Daoy (cell line): ENCODE data around the gene RACGAP1. TPM values are rescaled to one million over a fixed set of nuclear protein-coding genes. Genes with fewer than 3 reads are reported as not detected.
"Not testable (repeated sequence)": the region's sequence is repeated elsewhere in the genome, so short reads cannot be mapped to it uniquely, and the experiment has no call there.

ENCODE experiments used
- DNase-seq: peaks from one replicate; pipeline ENCODE4 v3.0.0-alpha.2; 2015; ENCODE audit warnings: low read depth
- total RNA-seq: library from RNA; depleted of rRNA; stranded (reverse); fragments of >200 nt; shearing (Covaris generic); gene quantifications from 2 replicates; pipeline ENCODE4 v1.2.3, GENCODE V29; 2014

The RACGAP1 gene
- total RNA-seq, 1 experiment from 2014 or later: 223 TPM

DNA sequence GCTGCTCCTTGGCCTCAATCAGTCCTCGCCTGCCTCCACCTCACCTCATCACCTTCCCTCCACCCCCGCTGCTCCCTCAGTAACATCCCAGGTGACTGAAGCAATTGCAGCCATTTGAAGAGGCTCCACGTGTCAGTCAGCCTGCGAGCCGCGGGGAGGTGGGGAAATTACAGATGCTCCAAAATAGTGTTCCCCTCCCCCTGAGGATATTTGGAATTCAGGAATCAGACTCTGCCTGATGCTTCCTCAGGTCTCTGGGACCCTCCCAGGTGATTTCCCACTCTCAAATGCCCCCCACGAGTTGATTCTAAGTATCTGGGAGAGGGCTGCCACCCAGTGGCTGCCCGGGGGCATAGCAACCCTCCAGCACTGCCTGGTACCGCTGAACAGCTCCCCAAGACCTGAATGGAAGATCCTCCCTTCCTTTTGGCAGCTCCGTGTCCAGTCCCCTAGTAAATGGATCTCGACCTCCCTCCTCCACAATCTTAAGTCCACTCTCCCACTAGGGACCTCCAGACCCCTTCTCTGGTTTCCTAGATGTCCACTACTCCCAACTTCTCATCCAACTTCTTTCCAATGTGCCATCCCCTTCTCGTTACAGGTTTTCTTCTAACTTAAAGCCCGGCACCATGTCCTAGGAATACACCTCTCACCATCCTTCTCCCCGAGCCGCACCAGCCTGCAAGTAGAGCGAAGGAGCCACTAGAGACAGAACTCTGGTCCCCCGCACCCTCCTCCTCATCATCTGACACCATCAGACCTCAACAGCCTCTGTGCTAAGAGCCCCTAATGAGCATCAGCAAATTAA, 30.7 kb upstream of the RACGAP1 start:
- DNase-seq: peak; percentile 67

DNA sequence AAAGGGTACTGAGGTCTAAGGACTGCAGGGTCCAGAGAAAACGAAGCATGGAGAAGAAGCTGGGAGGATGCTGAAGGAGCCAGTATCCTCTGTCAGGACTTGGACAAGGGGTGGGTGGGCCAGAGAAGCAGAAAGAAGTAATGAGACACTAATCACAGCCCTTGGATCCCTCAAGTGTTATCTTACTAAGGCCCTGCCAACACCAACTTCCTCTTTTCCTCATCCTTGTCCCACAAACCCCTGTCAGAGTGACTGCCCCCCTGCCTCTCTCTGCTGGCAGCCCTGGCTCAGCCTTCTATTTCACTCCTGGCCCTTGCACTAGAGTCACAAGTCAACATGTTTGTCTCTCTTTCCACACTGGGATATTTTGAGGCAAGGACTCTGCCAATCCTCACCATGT, 28.3 kb upstream of the RACGAP1 start:
- DNase-seq: no peak

DNA sequence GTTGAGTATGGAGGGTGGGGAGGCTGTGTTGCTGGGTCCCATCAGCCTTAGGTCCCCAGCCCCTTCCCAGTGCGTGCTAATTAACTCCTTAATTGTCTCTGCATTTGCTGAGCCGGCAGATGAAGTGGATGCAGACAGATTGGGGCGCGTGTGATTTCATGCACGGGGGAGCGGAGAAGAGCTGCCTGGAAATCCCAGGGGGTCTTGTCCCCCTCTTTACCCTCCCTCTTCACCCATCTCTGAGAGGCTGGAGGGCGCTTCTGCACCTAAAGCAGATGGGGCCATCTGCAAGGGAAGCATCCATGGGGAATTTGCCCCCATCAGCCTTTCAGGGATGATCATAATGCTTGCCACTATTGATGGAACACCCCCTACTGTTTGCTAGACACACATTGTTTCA, 27.7 kb upstream of the RACGAP1 start:
- DNase-seq: no peak

DNA sequence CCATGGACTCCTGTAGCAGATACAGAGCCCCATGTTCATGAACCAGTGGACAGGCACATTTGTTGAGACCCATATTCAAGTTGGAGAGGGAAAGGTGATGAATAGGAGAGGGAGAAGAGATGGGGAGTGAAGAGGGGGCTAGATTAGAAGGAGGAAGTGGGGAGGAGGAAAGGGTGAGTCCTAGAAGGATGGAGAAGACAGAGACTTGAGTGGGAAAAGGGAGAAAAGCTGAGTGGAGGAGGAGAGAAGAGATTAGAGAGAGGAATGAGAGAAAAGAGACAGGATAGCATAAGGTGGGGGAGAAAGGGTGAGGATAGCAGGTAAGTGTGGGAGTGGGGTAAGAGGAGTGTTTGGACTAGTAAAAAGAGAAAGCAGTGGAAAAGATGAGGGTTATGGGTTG, 27.2 kb upstream of the RACGAP1 start:
- DNase-seq: no peak

DNA sequence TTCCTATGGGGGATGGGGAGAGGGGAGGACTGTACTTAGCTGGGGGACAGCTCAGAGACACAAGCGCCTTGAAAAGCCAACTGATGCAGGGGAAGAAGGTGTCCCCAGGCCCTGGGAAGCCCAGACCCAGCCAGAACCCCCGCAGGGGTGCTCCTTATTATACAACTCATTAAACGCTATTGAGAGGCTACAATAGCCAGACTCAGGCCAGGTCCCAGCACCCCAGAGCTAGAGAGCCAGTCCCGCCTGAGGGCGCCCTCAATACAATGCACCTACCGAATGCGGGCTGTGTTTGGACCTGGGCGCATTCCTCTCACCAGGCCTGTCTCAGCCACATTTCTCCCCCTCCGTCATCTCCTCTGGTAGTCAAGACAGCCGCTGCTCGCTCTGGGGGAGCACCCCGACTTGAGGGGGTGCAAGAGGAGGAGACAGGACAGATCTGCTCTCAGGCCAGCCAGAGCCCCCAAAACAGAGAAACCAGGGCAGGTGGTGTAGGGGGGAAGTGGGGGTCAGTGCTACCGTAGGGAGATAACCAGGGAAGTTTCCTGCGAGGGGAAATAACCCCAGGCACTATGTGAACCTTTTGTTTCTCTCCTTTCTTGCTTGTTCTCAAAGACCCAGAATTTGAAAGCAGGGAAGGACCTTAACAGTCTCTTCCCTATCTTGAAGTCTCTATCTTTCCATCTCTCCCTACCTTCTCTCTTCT, 26.0 kb upstream of the RACGAP1 start:
- no peak for DNase-seq

DNA sequence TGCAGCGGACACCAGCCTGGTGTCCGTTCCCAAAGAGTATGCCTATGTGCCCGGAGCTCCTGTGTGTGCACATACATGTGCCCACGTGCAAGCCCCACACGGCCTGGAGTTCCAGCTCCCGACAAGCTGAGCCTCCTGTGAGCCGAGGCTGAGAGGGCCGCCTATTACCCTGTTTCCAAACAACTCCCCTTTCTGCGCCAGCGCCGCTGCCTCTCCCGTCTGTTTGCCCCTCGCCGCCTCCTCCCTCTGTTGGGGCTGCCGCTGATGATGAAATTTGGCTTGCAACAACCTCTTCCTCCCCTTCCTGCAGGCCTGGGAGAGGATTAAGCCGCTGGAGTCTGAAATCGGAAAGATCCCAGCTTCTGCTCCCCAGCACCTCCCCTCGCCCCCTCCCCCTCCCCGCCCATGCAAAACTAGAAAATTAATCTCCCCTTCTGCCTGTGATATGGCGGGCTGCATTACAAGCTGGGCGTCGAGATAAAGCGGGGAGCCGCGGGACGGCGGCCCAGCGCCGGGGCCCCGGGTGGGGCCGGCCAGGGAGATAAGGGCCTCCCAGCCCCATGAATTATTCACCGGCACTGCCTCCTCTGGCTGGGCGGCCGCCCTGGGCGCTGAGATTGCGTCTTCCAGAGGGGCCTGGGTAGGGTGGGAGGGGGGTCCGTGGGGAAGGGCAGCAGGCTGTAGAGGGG, 25.3 kb upstream of the RACGAP1 start:
- no peak for DNase-seq

DNA sequence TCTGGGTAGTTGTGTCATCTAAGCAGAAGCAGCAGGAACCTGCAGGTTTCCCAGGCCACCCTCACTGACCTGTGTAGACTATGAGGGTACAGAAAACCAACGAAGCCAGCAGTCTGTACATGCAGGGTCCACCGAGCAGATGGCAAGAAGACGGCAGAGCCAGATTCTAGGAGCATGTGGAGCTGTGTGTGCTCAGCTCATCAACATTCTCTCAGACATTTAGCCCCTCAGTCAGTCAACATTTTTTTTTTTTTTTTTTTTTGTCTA, 24.8 kb upstream of the RACGAP1 start:
- DNase-seq: no peak

DNA sequence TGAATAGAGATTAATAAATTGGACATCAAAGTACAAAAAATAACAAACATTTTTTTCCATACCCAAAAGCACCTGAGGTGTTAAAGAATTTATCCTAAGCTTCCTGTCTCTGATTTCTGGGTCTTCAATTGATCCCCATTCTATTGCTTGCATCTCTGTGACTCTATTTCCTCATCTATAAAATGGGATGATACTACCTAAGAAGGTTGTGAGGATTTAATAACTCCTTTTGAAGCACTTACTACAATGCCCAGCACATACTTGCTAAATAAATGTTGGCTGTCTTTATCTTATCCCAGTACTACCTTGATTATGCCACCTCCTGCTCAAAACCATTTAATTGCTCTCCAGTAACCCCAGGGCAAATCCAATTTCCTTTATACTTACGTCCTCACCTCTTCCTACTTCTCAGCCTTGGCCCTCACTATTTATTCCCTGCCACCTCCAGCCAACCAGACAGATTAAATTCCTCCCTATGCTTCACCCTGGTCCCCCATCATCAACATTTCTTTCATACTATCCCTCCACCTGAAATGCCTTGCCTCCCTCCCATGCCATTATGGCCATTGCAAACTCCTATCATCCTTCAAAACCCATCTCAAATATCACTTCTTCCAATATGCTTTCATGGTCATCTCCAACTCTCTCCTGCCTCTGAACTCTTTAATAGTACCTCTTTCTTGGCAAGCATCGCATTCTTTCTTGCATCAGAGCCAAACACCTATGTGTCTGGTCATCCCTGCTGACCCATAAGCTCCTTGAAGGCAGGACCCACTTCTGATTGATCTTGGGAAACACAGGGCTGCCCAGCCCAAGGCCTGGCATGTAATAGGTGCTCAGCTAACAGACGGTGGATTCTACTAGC, 24.2 kb upstream of the RACGAP1 start:
- no peak for DNase-seq

DNA sequence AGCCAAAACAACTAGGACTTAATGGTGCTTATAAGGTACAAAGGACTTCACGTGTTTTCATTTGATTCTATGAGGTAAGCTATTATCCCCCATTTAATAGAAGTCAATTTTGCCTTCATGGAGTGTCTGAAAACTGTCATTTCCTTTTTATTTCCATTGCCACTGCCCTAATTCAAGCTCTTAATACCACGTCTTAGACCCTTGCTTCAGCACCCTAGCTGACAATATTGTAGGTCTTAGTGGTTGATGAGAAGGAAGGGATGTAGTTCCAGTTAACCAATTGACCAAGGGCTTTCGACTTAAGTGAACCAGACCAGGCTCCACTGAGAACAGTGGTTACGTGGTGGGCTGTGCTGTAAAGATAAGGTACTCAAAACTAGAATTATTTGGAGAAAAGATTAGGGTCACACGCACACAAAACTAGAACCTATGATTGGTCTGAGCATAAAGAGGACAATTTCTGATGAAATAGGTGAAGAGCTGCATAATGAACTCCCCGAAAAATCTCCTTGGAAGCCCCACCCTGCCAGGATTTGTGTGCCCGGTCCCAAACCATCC, 22.5 kb upstream of the RACGAP1 start:
- no peak for DNase-seq

DNA sequence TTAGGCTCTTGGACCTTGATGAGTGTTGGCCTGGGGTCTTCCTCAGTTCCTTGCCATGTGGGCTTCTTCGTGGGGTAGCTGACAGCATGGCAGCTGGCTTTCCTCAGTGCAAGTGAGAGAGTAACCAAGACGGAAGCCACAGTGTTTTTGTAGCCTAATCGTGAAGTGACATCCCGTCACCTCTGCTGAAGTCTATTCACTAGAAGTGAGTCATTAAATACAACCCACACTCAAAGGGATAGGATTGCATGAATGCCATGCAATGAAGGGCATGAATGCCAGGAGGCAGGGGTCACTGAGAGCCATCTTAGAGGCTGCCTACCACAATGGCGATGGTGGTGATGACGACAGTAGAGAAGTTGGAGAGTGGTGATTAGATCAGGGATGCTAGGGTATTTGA, 18.6 kb upstream of the RACGAP1 start:
- peak; percentile 29 for DNase-seq

DNA sequence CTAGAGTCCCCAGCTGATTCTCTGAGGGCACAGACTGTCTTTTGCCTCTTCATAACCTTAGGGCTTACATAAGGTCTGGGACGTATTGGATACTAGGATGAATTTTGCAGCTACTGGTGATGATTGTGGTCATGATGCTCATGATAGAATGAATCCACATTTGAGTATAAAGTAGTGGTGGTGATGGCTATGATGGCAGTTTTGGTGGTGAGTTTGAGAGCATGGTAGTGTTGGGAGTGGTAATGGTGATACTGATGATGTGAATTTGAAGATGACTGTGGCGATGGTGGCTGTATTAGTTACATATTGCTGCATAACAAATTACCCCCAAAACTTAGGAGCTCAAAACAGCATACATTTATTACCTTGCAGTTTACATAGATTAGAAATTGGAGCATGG, 18.0 kb upstream of the RACGAP1 start:
- DNase-seq: no peak

DNA sequence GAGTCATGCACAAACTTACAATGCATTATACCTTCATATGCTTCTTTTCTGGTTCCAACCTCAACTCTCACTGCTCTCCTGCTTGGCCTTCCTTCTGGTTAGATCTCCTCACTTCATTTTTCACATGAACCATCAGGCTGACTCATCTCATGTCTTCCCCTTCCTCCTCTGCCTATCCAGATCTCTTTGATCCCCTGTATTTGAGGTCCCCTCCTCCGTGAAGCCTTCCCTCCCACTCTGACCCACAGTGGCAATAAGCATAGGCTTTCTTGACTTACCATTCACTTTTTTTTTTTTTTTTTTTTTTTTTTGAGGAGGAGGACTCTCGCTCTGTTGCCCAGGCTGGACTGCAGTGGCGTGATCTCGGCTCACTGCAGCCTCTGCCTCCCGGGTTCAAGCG, 17.4 kb upstream of the RACGAP1 start:
- no peak for DNase-seq

DNA sequence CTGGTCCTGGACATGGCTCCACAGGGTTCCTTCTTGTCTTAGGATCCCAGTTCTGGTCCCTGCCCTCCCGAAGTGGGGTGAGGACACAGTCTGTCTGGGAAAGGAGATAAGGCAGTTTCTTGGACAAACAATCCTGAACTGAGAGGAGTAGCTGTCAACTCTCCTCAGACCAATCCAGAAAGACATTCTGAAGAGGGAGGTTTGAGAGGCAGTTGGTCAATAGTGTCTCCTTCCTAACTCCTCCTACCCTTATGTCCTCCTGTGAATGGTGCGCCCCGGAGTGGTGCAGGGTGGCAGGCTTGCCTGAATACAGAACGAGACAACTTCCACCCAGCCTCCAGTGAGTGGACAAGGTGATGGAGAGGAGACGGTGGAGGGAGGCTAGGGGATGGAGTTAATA, 16.7 kb upstream of the RACGAP1 start:
- no peak for DNase-seq

DNA sequence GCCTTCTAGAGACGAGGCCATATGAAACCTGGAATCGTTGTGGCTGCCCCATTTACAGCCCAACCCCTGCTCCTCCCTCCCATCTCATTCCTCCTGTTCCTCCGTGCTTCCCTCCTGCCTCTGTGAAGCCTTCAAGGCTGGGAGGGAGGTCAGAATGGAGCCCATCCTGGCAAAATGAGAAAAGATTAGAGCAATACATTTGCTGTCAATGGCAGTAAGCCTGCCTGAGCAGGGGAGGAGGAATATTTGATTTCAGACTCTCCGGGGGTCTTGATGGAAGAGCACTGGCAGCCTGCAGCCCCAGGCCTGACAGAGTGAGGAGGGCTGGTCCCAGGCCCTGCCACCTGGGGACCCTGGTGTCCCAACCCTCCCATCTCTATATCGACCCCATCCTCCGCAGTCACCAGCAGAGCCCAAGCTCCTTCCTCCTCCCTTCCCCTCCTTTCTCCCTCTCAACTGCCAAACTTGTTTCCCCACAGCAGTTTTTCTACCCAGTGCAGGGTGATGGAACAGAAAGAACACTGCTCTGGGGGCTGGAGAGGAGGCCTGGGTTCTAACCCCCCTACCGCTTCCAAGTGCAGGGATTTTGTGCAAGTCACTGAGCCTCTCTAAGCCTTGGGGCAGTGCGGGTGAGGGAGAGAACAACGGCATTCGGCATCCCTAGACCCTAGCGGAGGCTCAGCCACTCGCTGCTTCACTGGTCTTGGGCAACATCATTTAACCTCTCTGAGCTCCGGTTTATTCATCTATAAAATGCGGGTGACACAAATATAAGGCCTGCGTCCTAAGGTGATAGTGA, 16.0 kb upstream of the RACGAP1 start:
- DNase-seq: no peak

DNA sequence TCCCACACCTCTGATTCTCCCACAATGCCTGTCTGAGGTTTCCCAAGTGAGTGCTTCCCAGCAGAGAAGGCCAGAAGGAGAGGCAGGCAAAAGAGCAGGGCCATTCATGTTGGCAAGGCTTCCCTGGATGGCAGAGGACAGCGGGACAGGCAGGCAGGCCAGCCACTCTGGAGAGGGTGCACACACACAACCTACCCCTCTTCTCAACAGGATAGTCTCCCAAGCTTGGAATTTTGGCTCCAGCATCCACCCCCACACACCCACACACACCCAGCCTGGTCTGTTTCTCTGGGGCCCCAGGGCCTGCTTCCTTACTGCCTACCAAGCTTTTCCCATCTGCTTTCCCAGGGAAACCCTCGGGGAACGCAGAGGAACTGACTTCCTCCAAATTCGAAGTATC, 15.4 kb upstream of the RACGAP1 start:
- no peak for DNase-seq

DNA sequence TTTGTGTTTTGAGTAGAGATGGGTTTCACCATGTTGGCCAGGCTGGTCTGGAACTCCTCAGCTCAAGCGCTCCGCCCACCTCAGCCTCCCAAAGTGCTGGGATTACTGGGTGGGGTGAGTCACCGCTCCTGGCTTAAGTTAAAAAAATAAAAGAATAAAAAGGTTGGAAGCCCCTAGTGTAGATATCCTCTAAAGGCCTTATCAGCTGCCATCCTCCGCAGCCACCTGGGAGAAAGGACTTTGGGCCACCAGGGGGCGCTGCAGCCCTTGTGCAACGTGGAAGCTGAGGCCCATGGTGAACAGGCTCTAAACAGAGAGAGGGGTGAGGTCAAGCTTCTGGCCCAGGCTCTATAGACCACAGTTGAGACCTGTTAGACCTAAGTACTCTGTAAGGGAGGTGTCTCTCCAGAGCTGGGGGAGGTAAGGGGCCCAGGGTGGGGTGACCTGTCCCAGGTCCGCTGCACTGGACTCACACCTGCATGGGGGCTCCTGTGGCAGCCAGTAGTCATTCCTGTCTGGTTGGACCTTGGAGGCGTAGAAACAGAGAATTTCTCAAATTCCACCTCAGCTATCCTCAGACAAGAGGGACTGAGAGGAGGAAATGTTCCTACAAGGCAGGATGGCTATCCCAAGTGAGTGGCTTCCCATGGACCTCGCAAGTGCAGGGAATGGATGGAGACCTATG, 14.0 kb upstream of the RACGAP1 start:
- DNase-seq: peak; percentile 86

DNA sequence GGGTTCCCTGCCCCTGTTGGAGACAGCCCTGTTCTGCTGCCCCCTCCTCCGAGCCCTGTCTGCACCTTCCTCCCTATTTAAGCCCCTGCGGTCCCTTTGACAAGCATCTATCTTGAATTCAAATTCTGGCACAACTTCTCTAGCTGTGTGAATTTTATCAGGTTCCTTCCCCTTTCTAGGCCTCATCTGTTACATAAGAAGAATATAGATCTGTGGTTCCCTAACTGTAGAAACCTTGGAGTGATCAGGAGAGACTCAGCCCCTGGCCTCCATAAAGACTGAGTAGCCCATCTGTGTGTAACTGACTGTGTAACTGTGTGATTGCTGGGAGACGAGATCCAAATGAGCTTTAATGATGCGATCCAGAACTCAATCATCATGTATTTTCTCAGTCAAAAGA, 13.0 kb upstream of the RACGAP1 start:
- no peak for DNase-seq

DNA sequence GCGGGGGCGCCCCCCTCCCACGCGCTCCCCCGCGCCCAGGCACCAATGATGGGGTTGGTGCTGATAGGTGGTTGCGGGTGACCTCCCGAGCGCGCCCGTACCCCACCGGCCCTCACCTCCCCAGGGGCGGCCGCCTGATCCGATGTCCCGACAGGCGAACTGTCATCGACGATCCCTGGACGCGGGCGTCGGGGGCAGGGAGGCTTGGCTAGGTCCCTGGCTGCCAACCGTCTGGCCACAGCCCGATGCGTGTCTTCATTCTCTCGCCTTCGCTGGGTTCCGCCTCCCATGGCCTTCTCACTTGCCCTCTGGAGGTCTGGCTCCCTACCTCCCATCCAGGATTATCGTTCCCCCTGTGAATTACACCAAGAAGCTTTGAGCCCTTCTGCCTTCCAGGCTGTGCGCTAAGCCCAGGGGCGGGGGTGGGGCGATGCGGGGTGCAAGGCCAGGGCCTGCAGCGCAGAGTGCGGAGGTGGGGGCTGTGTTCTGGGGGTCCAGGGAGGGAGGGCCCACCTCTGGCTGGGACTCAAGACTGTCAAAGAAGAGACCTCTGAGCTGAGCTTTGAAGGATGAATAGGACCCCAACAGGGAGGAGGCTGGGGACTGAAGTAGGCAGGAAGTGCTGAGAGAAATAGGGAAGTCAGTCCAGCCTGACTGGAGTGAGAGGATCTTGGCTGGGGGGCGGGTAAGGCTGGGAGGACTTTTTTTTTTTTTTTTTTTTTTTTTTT, 7.7 kb upstream of the RACGAP1 start:
- DNase-seq: no peak

DNA sequence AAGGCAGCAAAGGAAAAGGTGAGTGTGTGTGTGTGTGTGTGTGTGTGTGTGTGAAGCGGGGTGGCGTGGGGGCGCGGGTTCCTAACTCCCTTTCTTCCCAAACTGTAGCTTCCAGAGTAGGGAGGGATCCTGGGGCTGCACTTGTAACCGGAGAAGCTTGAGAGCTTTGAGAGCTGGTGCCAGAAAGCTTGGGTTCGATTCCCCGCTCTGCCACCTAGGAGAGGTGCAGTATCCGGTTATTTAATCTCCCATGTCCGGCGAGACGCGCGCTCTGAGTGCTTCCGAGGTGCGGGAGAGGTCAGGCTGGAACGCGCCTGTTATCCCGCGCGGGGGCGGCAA, 7.2 kb upstream of the RACGAP1 start:
- DNase-seq: no peak

DNA sequence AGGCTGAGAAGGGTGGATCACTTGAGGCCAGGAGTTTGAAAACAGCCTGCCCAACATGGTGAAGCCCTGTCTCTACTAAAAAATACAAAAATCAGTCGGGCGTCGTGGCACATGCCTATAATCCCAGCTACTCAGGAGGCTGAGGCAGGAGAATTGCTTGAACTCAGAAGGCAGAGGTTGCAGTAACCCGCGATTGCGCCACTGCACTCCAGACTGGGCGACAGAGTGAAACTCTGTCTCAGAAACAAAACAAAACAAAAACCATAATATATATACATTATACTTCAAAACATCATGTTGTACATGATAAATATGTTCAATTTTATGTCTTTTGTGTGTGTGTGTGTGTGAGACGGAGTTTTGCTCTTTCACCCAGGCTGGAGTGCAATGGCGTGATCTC, 5.2 kb upstream of the RACGAP1 start:
- DNase-seq: not testable (repeated sequence)
